Skeletal muscle satellite cell (primary cell): ENCODE results near the gene CNKSR3.

Experiments used
- H3K27me3 ChIP-seq: 2 replicates; pipeline ENCODE4 v1.7.0; 2013; ENCODE audit warnings: low read length; ENCODE audit not compliant: control insufficient read depth, insufficient read depth
- H3K36me3 ChIP-seq: 2 replicates; pipeline ENCODE4 v1.7.0; 2013; ENCODE audit warnings: mild to moderate bottlenecking, control low read depth, low read length; ENCODE audit not compliant: insufficient read depth
- H3K4me1 ChIP-seq: 2 replicates; pipeline ENCODE4 v1.7.0; 2013; ENCODE audit warnings: low read length; ENCODE audit not compliant: control insufficient read depth, insufficient read depth
- H3K4me2 ChIP-seq: 2 replicates; pipeline ENCODE4 v1.7.0; 2013; ENCODE audit warnings: mild to moderate bottlenecking, low read length
- H3K4me3 ChIP-seq: 2 replicates; pipeline ENCODE4 v1.7.0; 2013; ENCODE audit warnings: low read length
- H3K9ac ChIP-seq: 2 replicates; pipeline ENCODE4 v1.7.0; 2013; ENCODE audit warnings: mild to moderate bottlenecking, low read depth, low read length, moderate library complexity
- H3K9me3 ChIP-seq: replicated peaks from 2 replicates; pipeline ENCODE4 v1.7.0; 2013; ENCODE audit warnings: mild to moderate bottlenecking, control low read depth, low read length

CNKSR3 gene

DNA sequence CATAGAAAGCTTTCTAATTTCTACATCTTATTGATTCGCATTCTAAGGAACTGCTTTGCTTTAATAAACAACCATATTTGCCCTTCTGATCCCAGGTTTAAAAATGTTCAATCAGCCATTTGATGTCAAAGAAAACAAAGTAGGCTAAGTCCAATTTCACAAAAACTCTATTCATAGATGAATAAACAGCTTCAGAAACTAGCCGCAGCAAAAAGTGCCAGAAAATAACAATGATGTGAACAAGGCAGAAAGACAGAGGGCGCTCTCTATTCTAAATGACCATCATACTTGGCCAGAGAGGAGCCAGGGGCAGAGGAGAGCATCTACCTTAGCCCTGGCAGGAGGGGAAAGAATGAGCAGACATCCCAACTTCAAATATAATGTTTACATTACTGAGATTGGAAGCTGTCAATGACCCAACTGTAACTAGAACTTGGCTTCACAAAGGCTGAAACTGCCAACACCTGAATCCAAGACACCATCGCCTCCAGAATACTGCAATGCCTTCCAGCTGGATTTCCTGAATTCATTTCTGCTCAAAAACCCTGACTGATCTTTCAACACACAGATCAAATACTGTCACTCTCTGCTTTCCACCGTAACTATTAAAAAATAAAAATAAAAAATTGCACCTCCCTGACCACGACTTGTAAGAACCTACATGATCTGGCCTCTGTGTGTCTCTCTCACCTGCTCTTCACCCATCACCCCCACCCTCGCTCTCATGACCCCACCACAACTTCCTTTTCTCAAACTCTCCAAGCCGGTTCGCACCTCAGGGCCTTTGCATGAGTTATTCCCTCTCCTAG is 9.5 kb downstream of the CNKSR3 start:
- Histone ChIP-seq H3K9me3 (no peaks in the 10 kb centered on the region), H3K36me3 (no peaks in the 10 kb centered on the region), H3K4me1 (peaks cover 19% of the 10 kb centered on the region), H3K4me2 (no peak overlapping the region), H3K4me3 (no peak overlapping the region), H3K27me3 (no peaks in the 10 kb centered on the region), H3K9ac (no peak overlapping the region)

DNA sequence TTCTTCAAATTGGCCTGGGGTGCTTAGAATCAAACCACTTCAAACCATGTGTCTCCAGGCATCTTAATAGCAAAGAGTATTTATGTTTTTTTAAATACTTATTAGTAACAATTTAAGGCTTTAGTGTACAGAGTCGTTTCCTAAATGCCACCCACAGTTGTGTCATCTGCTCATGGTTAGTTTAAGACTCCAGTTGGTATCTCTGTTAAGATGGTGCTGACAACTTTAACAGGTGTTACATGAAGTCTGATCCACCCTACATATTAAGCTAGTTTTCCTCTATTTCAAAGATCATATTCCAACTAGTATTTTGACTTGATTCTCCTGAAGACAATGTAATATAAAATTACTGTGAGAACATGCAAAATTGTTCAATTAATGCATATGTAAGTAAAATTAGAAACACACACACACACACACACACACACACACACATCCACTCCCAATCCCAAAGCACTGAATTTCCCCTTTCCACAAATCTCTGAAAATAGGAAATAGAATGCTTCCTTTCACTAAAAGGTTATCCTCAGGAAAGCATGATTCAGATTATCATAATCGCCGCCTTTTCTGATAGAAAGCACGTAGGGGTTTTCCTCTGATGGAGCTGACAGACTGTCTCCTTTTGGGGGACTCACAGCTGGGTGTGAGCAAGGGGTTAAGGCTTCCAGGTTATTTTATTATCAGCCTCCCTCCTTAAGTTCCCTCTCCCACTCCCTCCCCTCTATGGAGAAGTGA is 10.5 kb downstream of the CNKSR3 start:
- Histone ChIP-seq H3K9me3 (no peaks in the 10 kb centered on the region), H3K36me3 (no peaks in the 10 kb centered on the region), H3K4me1 (peaks cover 19% of the 10 kb centered on the region), H3K4me2 (no peak overlapping the region), H3K4me3 (no peak overlapping the region), H3K27me3 (no peaks in the 10 kb centered on the region), H3K9ac (no peak overlapping the region)

DNA sequence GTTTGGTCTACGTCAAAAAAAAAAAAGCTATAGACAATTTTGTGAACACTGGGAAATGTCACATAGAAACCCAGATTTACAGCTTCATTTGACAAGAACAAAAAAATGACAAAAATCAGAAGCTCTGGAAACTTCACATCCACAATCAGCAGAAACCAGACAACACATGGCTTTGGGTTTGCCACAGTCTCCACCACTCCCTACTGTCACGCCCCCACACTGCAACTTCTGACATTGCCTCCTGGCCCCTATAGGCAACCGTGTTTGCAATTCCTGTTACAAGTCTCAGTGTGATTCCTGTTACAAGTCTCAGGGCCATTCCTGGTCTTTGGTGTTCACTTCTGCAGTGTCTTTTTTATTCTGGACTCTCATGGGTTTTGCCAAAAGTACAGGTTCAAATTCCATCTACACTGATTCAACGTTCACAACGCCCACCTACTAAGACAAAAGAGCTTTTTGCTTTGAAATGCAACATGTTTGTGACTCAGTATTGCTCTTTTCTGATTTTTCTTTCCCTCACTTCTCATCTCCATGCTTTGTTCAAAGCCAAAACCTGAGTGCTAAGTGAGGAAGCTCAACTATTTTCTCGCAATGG is 12.0 kb downstream of the CNKSR3 start:
- Histone ChIP-seq H3K4me2 (no peak overlapping the region), H3K36me3 (no peaks in the 10 kb centered on the region), H3K27me3 (no peaks in the 10 kb centered on the region), H3K4me1 (peaks cover 19% of the 10 kb centered on the region), H3K4me3 (no peak overlapping the region), H3K9me3 (no peaks in the 10 kb centered on the region), H3K9ac (no peak overlapping the region)

DNA sequence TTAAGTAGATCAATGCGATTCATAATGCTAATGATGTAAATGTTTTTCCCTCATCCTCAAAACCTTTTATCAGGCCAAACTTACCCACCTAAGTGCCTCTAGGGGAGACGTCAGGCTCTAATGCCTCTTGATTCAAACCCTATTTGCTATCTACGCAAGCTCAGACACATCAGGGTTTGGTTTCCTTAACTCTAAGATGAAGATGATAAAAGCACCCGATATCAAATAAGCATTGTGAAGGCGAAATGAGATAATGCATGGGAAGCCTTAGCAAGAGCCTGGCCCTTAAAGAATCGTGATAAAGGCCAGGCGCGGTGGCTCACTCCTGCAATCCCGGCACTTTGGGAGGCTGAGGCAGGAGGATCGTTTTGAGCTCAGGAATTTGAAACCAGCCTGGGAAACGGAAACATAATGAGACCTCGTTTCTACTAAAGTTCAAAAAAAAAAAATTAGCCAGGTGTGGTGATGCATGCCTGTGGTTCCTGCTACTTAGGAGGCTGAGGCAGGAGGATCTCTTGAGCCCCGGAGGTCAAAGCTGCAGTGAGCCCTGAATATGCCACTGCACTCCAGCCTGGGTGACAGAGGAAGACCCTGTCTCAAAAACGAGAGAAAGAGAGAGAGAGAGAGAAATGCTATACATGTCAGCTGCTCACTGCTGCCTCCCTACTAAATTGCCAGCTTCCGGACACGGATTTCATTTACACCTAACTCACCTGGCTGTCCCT is 13.5 kb downstream of the CNKSR3 start:
- no peaks in the 10 kb centered on the region for H3K9me3 ChIP-seq
- no peaks in the 10 kb centered on the region for H3K27me3 ChIP-seq
- peaks cover 19% of the 10 kb centered on the region for H3K4me1 ChIP-seq
- no peak overlapping the region for H3K9ac ChIP-seq
- no peak overlapping the region for H3K4me2 ChIP-seq
- no peaks in the 10 kb centered on the region for H3K36me3 ChIP-seq
- H3K4me3 ChIP-seq, result no peak overlapping the region

DNA sequence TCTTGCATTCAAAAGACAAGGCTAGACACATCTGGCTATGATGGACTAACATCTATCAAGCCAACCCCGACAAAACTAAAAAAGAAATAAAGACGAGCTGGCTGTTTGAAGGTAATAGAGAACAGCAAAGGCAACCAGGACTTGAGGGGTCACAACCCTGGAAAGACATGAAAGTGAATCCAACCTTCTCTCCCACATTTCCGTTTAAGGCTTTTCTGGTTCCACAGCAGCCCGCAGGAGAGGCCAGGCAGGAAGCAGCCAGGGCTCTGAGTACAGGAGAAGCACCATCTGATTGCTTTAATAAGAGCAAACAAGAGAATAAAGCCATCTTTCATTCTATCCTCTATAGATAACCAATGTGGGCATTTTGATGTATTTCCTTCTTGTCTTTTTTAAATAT is 14.3 kb downstream of the CNKSR3 start:
- H3K36me3 ChIP-seq, result no peaks in the 10 kb centered on the region
- no peak overlapping the region for H3K4me2 ChIP-seq
- H3K4me1 ChIP-seq, result peaks cover 27% of the 10 kb centered on the region
- no peaks in the 10 kb centered on the region for H3K9me3 ChIP-seq
- no peaks in the 10 kb centered on the region for H3K27me3 ChIP-seq
- H3K9ac ChIP-seq, result no peak overlapping the region
- H3K4me3 ChIP-seq, result no peak overlapping the region

DNA sequence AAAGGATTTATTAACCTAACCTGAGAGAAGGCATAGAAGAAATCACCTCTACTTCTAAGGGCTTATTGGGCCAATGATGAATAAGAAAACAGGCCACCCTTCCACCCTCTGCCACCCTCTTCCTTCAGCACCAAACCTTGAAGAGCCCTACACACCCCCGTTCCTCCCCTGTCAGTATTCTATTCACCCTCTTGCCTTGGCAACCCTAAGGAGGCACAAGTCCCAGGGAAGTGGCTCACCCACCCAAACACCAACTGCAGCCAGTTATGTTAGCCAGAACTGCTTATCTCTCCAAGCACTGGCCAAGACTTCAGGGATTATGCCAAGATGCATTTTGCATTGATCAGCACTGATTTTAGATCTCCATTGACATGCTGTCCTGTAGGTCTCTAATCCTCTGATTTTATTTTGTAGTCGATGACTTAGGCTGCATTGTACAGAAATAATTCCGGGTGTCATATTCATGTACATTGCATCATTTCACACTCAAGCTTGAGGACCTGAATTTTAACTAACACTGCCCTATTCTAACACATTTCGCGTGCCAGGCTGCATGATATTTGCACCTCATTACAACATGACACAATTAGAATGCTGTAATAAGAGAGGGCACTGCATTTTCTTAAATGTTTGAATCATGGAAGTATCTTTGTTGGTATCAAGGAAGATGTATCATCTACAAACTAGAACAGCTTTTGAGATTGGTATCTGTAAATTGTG is 15.7 kb downstream of the CNKSR3 start:
- H3K4me2 ChIP-seq, result no peak overlapping the region
- no peaks in the 10 kb centered on the region for H3K27me3 ChIP-seq
- peaks cover 21% of the 10 kb centered on the region for H3K4me1 ChIP-seq
- H3K9ac ChIP-seq, result no peak overlapping the region
- no peak overlapping the region for H3K4me3 ChIP-seq
- H3K36me3 ChIP-seq, result no peaks in the 10 kb centered on the region
- no peaks in the 10 kb centered on the region for H3K9me3 ChIP-seq

DNA sequence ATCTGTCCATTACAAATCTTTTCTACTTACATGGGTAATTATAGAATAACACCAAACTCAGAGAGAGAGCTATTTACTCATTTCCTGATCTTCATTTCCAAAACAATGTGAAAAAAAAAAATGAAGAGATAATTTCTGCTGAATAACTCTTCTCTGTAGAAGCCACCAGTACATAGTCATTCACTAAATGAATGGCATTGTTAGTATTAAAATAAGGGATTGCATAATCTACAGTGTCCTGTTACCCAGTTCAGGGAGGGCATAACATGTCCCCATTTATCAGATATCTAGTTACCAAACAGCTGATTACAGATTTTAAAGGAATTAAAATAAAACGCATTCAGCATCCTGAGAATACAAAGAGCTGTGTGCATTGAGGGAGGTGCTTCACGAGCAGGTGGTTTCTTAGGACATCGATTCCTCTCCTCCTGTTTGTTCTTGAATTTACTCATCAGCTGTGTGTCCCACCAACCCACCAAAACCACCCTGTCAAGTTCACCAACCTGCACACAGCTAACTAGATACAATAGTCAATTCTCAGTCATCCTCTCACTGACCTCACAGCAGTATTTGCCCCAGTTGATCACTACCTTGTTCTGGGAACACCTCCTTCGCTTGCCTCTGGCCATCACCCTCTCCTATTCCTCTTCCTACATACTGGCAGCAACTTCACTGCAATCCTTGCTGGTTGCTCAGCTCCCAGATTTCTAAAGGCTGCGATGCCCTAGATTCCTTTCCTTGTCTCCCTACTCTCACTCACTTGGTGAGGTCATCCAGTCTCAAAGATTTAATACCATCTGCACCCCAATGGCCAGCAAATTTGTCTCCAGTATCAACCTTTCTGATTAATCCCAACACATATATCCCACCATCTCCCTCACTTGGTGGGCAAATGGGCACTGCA is 18.7 kb downstream of the CNKSR3 start:
- Histone ChIP-seq H3K9me3 (no peaks in the 10 kb centered on the region), H3K4me1 (peaks cover 34% of the 10 kb centered on the region), H3K36me3 (no peaks in the 10 kb centered on the region), H3K4me2 (no peak overlapping the region), H3K27me3 (no peaks in the 10 kb centered on the region), H3K9ac (no peak overlapping the region), H3K4me3 (no peak overlapping the region)

DNA sequence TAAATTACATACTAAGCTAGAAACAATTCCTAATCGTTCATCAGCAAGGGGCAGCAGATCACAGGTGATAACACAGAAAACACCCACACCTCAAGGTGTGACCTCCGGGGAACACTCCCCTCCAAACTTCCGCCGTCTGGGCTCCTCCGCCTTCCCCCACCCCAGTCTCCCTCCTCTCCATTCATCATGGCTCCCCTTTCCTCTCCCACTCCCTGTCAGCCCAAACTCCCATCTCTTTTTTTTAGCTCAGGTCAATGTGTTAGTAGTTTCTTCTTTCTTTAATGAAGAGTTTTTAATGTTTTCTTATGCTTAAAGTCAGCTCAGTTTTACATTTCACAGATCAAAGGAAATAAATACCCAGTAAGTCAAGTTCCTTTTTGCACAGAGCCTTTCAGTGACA is 20.7 kb downstream of the CNKSR3 start:
- Histone ChIP-seq H3K4me3 (no peak overlapping the region), H3K36me3 (no peaks in the 10 kb centered on the region), H3K4me1 (peaks cover 47% of the 10 kb centered on the region), H3K27me3 (no peaks in the 10 kb centered on the region), H3K9ac (no peak overlapping the region), H3K9me3 (no peaks in the 10 kb centered on the region), H3K4me2 (no peak overlapping the region)

DNA sequence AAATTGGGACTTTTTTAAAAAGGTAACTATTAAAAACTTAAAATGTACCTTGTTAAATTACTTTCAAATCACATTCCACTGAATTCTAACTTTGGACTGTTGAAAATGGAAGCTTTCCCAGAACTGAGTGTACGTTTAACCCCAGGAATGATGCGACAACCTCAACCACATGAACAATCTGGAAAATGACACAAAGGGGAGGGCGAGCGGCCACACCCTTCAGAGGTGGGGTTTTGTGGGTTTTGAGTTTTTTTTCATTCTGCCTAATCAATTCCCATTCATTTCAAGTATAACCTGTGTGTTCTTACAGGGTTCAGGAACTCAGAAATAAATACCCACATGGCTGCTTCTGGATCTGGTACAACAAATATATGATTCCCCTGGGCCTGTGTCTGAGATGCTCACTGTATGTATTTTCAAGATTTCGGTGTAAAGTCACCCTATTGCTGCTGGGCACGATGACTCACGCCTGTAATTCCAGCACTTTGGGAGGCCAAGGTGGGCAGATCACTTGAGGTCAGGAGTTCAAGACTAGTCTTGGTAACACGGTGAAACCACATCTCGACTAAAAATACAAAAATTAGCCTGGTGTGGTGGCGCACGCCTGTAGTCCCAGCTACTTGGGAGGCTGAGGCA is 21.6 kb downstream of the CNKSR3 start:
- no peaks in the 10 kb centered on the region for H3K36me3 ChIP-seq
- H3K9me3 ChIP-seq, result no peaks in the 10 kb centered on the region
- peak overlapping the region; percentile 76 for H3K9ac ChIP-seq
- H3K27me3 ChIP-seq, result no peaks in the 10 kb centered on the region
- H3K4me3 ChIP-seq, result peak overlapping the region; percentile 42
- peak overlapping the region; percentile 54 for H3K4me2 ChIP-seq
- H3K4me1 ChIP-seq, result peaks cover 49% of the 10 kb centered on the region

DNA sequence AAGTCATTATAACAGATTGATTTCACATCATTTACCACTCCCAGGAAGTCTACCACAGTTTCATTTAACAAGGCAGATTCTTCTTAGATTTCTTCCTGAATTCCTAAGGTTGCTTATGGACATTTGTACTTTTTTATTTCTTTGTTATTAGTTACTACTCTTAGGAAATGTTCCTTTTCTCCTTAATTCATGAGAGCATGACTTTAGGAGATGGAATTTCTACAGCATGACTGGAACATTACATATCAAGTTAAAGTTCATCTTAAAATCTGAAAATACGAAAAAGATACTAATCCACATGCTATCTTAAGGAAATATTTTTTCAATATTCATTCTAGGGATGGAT is 22.3 kb downstream of the CNKSR3 start:
- Histone ChIP-seq H3K9ac (peak overlapping the region; percentile 76), H3K4me2 (peak overlapping the region; percentile 54), H3K4me1 (peaks cover 51% of the 10 kb centered on the region), H3K4me3 (no peak overlapping the region), H3K36me3 (no peaks in the 10 kb centered on the region), H3K27me3 (no peaks in the 10 kb centered on the region), H3K9me3 (no peaks in the 10 kb centered on the region)
